Measurements from ENCODE around the gene NKD1.

Gene NKD1

DNA sequence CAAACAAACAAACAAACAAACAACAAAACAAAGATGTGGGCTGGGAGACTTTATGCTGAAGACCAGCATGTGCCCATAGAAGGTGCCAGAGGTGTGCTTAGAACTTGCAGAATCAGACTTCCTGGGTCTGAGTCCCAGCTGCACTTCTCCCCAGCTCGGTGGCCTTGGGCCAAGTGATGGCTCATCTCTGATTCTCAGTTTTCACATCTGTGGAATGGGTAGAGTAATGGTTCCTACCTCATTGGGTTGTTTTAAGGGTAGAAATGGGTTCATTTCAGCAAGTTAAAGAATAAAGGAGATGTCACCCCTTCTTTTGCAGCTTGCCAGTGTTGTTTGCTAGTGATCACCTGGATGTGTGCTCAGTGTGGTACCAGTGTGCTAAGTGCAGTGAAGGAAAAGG lies 10.7 kb downstream of the NKD1 start:
- DNase-seq (ENCODE audit: low spot score): no peak

DNA sequence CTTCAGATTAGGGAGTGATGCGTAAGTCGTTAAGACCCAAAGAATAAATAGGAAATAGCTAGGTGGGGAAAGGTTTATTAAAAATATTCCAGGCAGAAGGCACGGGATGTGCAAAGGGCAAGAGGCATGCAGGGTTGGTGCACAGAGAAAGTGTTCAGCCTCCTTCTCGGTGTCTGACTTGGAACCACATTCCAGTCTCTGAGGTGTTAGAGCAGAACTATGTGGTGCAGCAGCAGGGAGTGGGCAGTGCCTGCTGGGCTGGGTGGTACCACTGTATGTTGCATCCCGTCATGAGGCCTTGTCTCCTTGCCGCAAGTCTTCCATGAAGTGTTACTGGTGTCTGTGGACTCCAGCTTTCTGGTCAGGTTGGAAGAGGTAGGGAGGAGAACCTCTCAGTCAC lies 11.1 kb downstream of the NKD1 start:
- DNase-seq (ENCODE audit: low spot score): no peak

DNA sequence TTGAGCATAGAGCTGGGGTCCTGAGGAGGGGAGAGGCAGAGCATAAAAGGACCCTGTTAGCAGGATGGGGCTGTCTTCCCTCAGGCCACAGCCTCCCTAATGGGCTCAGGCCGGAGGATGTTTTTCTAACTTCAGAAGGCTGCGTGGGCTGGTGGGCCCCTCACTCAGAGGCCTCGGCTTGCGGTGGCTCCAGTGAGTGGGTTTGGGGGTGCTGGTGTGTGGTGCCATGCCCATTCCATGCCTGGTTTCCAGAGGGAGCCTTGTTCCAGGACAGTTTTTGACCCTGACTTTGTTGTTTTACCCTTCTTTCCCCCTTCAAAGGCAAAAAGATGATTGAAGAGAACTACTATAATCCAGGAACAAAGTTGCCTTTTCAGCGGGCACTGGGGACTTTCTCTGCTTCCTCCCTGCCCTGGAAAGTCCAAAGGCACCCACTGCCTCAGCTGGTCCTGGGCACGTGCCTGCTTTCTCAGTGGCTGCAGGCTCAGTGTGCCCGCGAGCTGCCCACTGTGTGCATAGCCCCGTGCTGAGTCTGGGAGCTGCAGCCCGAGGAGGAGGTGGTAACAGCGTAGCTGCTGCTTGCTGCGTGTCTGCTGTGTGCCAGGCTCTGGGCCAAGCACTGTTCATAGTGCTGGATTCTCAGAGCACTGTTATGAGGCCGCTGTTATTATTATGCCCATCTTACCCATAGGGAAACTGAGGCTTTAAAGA lies 11.8 kb downstream of the NKD1 start:
- no peak for DNase-seq (ENCODE audit: low spot score)

DNA sequence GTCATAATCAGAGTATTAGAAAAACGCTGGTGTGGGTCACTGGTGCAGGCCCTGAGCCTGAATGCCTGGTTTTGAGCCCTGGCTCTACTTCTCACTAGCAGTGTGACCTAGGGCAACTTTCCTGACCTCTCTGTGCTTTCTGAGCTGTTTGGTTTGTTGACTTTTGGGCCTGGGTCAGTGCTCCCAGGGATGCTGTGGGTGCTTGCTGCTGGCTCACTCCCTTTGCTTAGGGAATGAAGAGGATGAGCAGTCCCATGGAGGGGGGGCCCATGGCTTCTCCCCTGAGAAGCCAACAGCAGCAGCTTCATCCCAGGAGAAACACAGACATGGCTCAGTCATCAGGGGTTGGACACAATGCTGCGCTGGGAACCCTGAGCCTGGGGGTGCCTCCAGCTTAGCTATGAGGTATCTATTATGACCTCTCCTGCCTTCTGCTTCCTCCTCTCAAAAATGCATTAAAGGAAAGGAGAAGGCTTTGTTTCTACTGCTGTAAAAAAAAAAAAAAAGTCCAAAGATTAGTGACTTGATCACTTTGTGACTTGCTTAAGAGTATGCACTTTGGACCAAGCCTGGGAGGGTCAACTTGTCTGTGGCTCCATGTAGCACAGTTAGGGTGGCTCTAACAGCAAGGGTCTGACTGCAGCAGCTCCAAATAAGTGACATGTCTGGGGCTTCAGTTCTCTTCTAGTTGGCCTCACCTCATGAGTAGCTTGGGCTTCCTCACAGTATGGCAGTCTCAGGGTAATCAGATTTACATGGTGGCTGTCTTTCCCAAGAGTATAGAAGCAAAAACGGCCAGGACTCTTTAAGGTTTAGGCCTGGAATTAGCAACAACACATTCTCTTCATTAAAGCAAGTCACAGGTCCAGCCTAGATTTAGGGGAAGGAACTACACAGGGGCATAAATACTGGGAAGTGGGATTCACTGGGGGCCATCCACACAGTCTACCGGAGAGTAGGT lies 13.0 kb downstream of the NKD1 start:
- DNase-seq (ENCODE audit: low spot score): no peak

DNA sequence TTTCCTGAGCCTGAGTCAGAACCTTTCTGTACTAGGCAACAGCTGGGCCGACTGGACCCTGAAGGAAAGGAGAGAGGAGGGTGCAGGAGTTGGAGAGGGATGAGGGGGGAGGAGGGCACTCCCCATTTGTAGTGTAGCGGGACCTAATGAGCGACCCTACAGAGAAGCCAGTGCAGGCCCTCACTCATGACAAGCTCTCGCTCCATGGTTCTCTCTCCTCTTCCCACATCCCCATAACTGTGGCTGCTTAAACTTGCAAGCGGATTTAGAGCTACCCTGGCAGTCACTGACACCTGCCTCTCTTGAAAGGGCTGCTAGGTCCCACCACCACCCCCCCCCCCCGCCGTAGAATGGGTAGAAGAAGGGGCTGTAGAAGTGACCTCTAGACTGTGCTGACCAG lies 14.5 kb downstream of the NKD1 start:
- no peak for DNase-seq (ENCODE audit: low spot score)

DNA sequence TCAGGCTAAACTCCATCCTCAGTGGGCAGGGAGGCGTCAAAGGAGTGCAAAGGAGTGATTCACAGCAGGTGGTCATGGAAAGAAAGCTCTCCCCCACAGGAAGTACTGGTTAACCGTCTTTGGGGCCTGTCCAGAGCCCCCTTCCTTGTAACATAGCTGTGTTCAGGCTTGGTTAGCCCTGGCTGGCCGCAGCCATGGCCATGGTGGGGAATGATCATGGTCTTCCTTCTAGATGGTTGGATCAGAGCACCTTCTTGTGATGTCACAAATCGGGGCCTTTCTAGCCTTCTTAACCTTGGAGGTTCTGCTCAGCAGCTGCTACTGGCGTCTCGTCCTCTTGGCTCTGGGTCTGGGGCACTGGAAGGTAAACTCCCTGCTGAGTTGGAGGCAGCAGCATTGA lies 15.8 kb downstream of the NKD1 start:
- no peak for DNase-seq (ENCODE audit: low spot score)

DNA sequence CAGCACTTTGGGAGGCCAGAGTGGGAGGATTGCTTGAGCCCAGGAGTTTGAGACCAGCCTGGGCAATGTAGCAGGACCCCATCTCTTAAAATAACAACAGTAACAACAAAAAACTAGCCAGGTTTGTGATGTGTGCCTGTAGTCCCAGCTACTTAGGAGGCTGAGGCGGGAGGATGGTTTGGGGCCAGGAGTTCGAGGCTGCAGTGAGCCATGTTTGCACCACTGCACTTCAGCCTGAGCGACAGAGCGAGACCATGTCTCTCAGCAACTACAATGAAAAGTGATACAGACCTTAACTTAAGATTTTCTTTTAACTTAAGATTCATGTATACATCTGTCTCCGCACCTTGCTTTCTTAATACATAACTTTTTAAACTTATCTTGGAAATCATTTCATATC lies 17.2 kb downstream of the NKD1 start:
- no peak for DNase-seq (ENCODE audit: low spot score)

DNA sequence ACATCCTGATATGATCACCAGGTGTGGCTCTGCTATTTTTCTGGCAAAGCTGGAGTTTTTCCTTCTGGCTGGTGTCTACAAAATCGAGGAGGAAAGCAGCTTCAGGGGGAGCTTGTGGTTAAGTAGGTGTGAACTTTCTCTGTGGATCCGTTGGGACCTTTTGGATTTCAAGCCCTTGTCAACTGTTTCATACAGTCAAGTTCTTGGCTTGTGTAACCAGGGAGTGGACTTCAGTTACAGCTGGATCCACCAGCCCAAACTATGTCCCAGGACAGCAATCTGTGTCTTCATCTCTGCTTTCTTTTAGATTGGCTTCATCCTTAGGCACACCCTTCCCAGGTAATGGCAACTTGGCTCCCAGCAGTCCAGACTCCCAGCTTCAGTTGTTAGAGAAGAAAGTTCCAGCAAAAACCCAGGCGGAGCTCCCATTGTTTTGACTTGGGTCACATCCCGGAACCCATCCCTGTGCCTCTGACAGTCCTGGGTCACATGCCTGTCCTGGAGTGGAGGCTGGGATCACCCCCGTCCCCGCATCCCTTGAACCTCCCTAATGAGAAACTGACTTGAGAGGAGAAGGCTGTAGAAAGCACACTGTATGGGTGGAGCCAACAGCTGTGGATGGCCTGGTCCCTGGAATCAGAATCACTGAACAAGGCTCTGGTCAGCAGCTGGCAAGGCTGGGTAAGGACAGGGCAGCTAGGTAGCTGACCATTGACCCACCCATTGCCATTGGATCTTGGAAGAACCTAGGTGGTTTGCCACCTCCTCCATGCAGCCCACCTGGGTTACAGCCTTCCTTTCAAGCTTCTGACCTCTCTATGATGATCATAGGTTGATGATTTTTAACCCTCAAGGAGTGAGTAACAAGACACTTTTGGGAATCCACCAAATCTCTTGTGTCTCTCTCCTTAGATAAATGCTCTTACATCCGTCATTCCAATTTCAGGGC lies 18.1 kb downstream of the NKD1 start:
- no peak for DNase-seq (ENCODE audit: low spot score)

DNA sequence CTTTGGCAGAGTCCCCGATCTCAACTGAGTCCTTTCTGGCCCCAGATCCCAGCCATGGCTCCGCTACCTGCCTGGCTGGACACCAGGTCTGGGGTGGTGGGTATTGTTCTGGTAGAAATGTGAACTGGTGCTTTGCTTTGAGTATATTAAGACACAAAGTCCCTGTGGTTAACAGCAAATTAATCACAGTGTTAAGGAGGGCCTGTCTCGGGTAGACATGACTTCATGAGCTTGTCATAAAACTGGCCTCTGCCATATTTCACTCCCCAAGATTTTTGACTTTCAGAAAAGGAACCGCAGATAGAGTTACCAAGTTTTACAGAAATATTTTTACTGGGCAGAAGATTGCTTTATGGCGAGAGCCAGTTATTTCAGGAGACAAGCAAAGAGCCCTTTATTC lies 19.5 kb downstream of the NKD1 start:
- DNase-seq (ENCODE audit: low spot score): no peak

DNA sequence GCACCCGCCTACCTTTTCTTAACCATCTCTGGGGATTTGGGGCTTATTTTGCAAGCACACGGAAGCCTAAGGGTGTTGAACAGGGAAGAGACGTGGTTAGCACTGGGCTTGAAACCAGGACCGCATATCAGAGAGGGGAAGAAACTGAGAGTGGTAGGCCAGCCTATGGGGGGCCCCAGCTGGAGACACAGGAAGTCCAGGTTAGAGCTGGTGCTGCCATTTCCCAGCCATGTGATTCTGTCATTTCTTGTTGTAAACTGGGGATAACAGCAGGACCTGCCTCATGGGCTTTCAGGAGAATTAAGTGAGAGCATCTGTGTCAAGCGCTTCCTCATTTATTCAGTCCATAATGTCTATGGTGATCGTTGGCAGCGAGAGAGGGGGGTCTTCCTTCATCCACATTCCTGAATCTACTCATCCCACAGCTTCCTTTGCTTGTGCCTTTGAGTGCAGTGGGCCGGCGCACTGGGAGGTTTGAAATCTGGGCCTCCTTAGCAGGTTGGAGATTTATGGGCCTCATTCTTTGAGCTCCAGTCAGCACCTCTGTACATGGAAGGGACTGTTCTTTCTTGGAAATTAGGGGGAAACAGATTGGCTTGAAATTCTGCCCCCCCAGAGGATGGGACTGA lies 20.1 kb downstream of the NKD1 start:
- DNase-seq (ENCODE audit: low spot score): no peak

DNA sequence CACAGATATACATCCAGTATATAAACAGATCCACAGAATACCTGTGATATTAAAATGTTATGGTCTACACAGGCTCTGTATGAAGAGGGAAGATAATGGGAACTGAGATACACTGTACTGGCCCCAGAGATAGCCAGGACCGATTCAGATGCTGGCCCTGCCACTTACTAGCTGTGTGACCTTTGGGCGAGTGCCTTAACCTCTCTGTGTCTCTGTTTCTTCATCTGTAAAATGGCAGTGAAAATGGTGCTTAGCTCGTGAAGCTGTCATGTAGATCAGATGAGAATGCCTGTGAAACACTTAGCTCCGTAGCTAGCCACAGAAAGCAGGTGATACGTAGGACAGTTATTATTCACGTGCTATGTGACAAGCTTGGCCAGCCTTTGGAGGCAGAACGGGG lies 22.2 kb downstream of the NKD1 start:
- no peak for DNase-seq (ENCODE audit: low spot score)

DNA sequence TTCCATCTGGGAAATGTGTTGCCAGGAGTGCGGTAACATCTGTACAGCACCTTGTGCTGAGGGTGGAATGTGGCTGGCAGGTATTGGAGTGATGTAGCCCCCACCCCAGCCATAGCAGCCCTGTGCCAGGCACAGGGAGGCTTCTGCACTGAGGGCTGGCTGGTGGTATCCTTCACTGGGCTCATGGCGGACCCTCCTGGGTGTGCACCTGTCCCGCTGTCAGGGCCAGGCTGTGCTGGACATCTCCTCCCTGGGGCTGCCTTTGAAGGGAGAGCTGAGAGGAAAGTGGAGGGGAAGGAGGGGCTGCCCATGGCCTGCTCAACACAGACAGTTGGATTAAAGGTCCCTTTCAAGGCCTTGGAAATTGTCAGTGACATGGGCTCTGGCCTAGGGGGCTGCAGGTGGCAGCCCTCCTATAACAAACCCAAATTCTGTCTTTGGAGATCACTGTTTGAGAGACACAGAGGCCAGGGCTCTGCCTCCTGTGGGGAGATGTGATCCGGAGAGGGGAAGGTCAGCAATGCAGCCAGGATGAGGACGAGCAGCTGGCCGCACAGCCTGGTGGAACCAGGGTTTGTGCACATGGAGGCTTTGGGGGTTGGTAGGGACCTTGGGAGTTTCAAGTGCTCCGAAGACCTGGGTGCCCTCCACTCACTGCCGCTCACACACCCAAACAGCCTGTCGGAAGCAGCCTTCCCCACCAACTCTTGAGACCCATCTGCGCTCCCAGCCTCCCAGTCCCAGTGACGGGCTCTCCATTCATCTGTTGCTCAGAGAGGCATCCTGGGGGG lies 22.8 kb downstream of the NKD1 start:
- DNase-seq (ENCODE audit: low spot score): no peak

DNA sequence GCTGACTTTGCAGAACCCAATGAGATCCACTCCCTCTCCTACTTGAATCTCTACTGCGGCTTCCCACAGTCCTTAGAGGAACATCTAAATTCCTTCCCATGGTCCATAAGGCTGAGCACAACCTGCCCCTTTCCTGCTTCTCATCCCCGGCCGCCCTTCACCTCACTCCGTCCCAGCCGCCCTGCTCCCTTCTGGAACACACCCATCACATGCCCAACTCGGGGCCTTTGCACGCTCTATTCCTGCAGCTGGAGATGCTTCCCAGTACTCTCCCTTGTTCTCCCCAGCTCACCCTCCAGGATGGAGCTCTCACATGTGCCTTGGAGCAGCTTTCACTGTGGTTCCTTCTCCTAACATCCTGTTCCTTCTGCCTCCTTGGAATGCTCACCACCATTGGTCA lies 23.6 kb downstream of the NKD1 start:
- DNase-seq (ENCODE audit: low spot score): no peak

DNA sequence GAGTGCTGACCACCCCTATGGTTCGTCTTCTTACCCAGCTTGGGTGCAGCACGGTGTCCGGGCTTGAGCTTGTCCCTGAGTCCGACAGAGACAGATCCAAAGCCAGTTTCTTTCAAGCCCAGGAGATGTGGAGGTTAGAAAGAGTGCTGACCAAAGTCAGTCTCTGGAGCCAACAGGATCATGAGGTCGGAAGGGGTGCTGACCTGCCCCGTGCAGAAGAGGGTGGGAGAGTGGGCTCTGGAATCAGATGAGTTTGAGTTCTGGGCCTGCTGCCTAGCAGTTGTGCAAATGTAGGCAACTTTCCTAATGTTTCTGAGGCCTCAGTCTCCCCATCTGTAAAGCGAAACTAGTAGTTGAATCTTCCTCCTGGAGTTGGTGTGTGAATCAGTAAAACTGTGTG lies 24.5 kb downstream of the NKD1 start:
- no peak for DNase-seq (ENCODE audit: low spot score)

DNA sequence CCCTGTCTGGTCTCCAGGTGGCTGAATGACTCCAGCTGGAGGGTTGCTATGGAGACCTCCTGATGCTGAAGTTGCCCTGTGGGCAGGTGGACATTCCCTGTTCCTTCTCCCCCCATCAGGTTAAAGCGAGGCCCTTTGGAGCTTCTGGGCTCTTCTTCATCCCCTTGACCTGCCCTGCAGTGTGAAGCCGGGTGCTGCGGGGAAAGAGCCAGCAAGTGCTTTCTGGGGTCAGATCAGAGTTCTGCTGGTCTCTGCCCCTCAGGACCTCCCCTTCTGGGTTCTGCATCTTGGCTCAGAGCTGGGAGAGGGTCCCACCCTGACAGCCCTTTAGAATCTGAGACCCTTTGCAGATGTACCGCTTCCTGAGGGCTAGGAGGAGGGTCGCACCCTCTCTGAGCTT lies 25.1 kb downstream of the NKD1 start:
- DNase-seq (ENCODE audit: low spot score): no peak

DNA sequence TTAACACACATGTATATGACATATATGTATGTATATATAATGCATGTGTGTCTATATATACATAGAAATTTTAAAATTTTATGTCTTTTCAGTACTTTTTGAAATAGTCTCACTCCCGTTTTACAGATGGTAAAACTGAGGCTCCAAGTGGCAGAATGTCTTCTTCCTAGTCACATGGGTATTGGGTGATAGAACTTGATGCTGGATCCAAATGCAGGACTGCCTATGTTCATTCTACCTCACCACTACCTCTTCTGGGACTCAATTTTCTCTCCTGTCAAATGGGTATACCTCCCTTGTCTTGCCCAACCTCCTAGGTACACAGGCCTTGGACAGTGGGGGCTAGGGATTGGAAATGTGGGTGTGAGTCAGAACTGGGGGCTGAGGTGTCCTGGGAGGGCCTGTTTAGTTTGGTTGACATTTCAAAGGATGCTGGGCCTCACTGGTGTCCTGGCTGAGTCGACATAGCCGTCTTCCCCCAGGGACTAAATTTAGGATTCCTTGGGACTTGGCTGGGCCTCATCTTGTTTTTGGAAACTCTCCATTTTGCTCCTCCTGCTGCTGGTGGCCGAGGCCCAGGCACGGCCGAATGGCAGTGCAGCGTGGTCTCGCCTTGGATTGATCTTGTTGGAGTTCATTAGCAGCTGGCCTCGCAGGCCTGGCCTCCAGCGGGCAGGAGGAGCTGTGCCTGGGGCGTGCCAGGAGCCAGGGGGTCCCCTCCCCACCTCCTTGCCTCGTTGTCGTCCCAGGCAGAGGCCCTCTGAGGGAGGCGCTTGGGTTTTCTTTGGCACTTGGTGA lies 25.9 kb downstream of the NKD1 start:
- no peak for DNase-seq (ENCODE audit: low spot score)

DNA sequence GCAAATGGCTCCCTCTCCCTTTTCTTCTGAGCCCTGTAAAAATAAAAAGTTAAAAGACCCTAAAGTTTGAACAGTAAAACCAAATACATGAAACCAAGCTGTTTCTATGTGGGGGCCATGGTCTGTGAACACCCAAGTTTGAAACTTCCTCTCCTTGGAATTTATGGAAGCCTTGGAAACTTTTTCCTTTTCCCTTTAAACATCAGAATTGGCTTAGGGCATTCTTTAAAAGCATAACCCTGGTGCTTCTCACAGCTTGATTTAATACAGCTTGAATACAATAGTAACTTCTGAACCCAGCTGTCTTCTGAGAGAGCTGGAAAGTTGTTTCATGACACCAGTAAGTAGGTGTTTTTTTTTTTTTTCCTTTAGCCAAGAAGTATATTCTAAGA lies 26.5 kb downstream of the NKD1 start:
- no peak for DNase-seq (ENCODE audit: low spot score)

DNA sequence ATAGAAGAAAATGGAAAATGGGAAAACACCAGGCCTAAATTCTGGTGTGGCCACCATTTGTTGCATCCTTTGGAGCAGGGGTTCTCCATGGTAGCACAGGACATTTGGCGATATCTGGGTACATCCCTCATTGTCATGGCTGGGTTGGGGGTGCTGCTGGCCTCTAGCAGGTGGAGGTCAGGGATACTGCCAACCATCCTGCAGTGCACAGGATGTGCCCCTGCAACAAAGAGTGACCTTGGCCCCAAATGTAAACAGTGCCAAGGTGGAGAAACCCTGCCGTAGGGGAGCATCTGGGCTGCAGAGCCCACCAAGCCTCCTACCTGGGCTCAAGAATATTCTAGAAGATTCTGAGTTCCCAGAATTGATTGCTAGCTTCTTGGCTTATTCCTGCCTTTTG lies 27.5 kb downstream of the NKD1 start:
- no peak for DNase-seq (ENCODE audit: low spot score)

DNA sequence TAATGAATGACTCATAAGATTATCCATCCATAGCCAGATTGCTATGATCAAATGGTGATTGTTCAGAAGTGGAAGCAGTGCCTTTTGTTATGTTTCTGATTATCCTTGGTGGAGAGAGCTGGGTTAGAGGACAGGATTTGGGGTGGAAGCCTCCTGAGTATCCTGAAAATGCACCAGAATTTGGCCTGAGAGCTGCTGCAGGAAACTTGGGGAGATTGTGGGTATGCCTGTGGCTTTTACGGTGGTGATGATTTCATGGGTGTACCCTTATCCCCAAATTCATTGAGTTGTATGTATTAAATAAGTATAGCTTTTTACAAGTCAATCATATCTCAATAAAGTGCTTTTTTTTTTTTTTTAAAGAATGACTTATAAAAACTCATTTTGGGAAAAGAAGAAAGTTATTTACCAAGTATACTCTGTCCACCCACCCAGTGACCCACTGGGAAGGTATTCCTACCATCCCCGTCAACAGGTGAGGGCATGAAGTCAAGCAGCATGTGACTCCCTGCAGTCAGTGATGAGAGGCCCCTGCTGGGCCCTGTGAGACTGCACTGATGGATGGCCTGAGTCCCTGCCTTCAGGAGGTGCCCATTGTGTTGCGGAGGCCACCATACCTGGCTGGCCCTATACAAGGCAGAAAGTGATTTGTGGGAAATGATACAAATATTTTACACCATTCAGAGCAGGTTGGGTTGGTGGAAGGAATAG lies 28.4 kb downstream of the NKD1 start:
- DNase-seq (ENCODE audit: low spot score): no peak

DNA sequence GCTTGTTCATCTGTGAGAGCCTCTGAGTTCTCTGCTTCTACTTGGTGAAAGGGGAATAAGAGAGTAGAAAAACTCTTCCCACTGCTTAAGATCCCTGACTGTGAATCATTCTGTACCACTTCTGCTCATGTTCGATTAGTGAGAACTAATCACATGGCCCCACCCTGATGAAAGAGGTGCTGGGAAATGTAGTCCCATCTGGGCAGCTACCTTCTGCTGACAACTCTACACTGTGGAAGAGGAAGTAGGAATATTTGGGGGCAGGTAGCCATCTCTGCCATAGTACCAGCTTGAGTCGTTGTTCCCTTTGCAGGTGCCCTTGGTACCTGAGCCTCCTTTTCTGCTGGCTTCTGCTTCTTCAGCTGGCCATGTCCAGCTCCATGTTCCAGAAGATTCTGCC lies 29.9 kb downstream of the NKD1 start:
- no peak for DNase-seq (ENCODE audit: low spot score)

All from hematopoietic multipotent progenitor cell treated with erythropoietin and hydrocortisone succinate and interleukin-3 and kit ligand, for 15 days (in vitro differentiated cells).